ENCODE results near the gene ALAS1. TPM values are rescaled to one million over a fixed set of nuclear protein-coding genes. Genes with fewer than 3 reads are reported as not detected.

The ALAS1 gene
- total RNA-seq, 1 donor from 2014 or later = 56.3 TPM

GRCh38 chr3:52204337-52205073, 6.5 kb downstream of the ALAS1 start:
- Histone ChIP-seq H3K27me3 (ENCODE audit: insufficient read depth, low read length) (no peaks in the 10 kb centered on the region), H3K4me3 (ENCODE audit: insufficient read depth, low read depth, low read length) (no peak overlapping the region), H3K4me1 (ENCODE audit: insufficient read depth, low read length) (no peaks in the 10 kb centered on the region), H3K27ac (ENCODE audit: low read depth, low read length) (no peak overlapping the region), H3K79me2 (ENCODE audit: insufficient read depth, low read length) (peaks cover 4% of the 10 kb centered on the region), H4K20me1 (ENCODE audit: insufficient read depth, low read length) (peaks cover 36% of the 10 kb centered on the region), H3K9me3 (ENCODE audit: insufficient read depth, low read depth, low read length) (no peaks in the 10 kb centered on the region), H3K4me2 (ENCODE audit: low read length) (no peak overlapping the region), H3K9ac (ENCODE audit: low read length) (no peak overlapping the region), H2AFZ (ENCODE audit: low read depth, low read length) (no peak overlapping the region), H3K36me3 (ENCODE audit: insufficient read depth, low read length) (peaks cover 73% of the 10 kb centered on the region)
- H3K27ac Mint-ChIP-seq (ENCODE audit: unreplicated experiment) = no peak overlapping the region
- no peak for DNase-seq (ENCODE audit: low read depth)
- FAIRE-seq = no peak
- TF ChIP-seq CTCF (IDR thresholded peaks at IDR 0.05; ENCODE audit: insufficient read depth, low read depth, low read length) (no peak), EZH2 (IDR thresholded peaks at IDR 0.05; ENCODE audit: insufficient read depth, low read length) (no peak)
- H3K4me1 Mint-ChIP-seq (ENCODE audit: low read depth, unreplicated experiment) = peaks cover 6% of the 10 kb centered on the region
- no peaks in the 10 kb centered on the region for H3K27me3 Mint-ChIP-seq (ENCODE audit: low read depth, unreplicated experiment)
- peaks cover 33% of the 10 kb centered on the region for H3K36me3 Mint-ChIP-seq (ENCODE audit: low read depth, unreplicated experiment)
- no peak overlapping the region for H3K4me3 Mint-ChIP-seq (ENCODE audit: unreplicated experiment)
- no peaks in the 10 kb centered on the region for H3K9me3 Mint-ChIP-seq (ENCODE audit: unreplicated experiment)

GRCh38 chr3:52205727-52206372, 7.9 kb downstream of the ALAS1 start:
- H3K36me3 ChIP-seq (ENCODE audit: insufficient read depth, low read length) = peaks cover 77% of the 10 kb centered on the region
- no peak overlapping the region for H3K27ac ChIP-seq (ENCODE audit: low read depth, low read length)
- DNase-seq (ENCODE audit: low read depth) = peak; percentile 55
- Mint-ChIP-seq H3K27me3 (ENCODE audit: low read depth, unreplicated experiment) (no peaks in the 10 kb centered on the region), H3K36me3 (ENCODE audit: low read depth, unreplicated experiment) (peaks cover 33% of the 10 kb centered on the region), H3K4me3 (ENCODE audit: unreplicated experiment) (no peak overlapping the region), H3K4me1 (ENCODE audit: low read depth, unreplicated experiment) (peaks cover 2% of the 10 kb centered on the region), H3K27ac (ENCODE audit: unreplicated experiment) (no peak overlapping the region), H3K9me3 (ENCODE audit: unreplicated experiment) (no peaks in the 10 kb centered on the region)
- no peaks in the 10 kb centered on the region for H3K4me1 ChIP-seq (ENCODE audit: insufficient read depth, low read length)
- peaks cover 36% of the 10 kb centered on the region for H4K20me1 ChIP-seq (ENCODE audit: insufficient read depth, low read length)
- H3K9ac ChIP-seq (ENCODE audit: low read length) = no peak overlapping the region
- FAIRE-seq = no peak
- no peaks in the 10 kb centered on the region for H3K27me3 ChIP-seq (ENCODE audit: insufficient read depth, low read length)
- H3K9me3 ChIP-seq (ENCODE audit: insufficient read depth, low read depth, low read length) = no peaks in the 10 kb centered on the region
- TF ChIP-seq CTCF (IDR thresholded peaks at IDR 0.05; ENCODE audit: insufficient read depth, low read depth, low read length) (no peak), EZH2 (IDR thresholded peaks at IDR 0.05; ENCODE audit: insufficient read depth, low read length) (no peak)
- H2AFZ ChIP-seq (ENCODE audit: low read depth, low read length) = no peak overlapping the region
- H3K79me2 ChIP-seq (ENCODE audit: insufficient read depth, low read length) = no peaks in the 10 kb centered on the region
- no peak overlapping the region for H3K4me3 ChIP-seq (ENCODE audit: insufficient read depth, low read depth, low read length)
- no peak overlapping the region for H3K4me2 ChIP-seq (ENCODE audit: low read length)

- DNase-seq (ENCODE audit: low read depth) = no peak
- peaks cover 34% of the 10 kb centered on the region for H3K36me3 Mint-ChIP-seq (ENCODE audit: low read depth, unreplicated experiment)
- H3K27me3 Mint-ChIP-seq (ENCODE audit: low read depth, unreplicated experiment) = no peaks in the 10 kb centered on the region
Observed at GRCh38 chr3:52208556-52208955, 10.6 kb downstream of the ALAS1 start.

More at GRCh38 chr3:52208556-52208955, 10.6 kb downstream of the ALAS1 start:
- Histone ChIP-seq H3K9ac (ENCODE audit: low read length) (no peak overlapping the region), H3K36me3 (ENCODE audit: insufficient read depth, low read length) (peaks cover 82% of the 10 kb centered on the region), H3K4me1 (ENCODE audit: insufficient read depth, low read length) (no peaks in the 10 kb centered on the region), H3K4me3 (ENCODE audit: insufficient read depth, low read depth, low read length) (no peak overlapping the region), H3K27me3 (ENCODE audit: insufficient read depth, low read length) (no peaks in the 10 kb centered on the region), H2AFZ (ENCODE audit: low read depth, low read length) (no peak overlapping the region), H3K9me3 (ENCODE audit: insufficient read depth, low read depth, low read length) (no peaks in the 10 kb centered on the region), H3K27ac (ENCODE audit: low read depth, low read length) (no peak overlapping the region), H3K4me2 (ENCODE audit: low read length) (no peak overlapping the region), H4K20me1 (ENCODE audit: insufficient read depth, low read length) (peaks cover 32% of the 10 kb centered on the region), H3K79me2 (ENCODE audit: insufficient read depth, low read length) (no peaks in the 10 kb centered on the region)
- H3K27ac Mint-ChIP-seq (ENCODE audit: unreplicated experiment) = peak overlapping the region; percentile 3
- no peaks in the 10 kb centered on the region for H3K4me1 Mint-ChIP-seq (ENCODE audit: low read depth, unreplicated experiment)
- no peak overlapping the region for H3K4me3 Mint-ChIP-seq (ENCODE audit: unreplicated experiment)
- FAIRE-seq = no peak
- no peaks in the 10 kb centered on the region for H3K9me3 Mint-ChIP-seq (ENCODE audit: unreplicated experiment)
- TF ChIP-seq EZH2 (IDR thresholded peaks at IDR 0.05; ENCODE audit: insufficient read depth, low read length) (no peak), CTCF (IDR thresholded peaks at IDR 0.05; ENCODE audit: insufficient read depth, low read depth, low read length) (no peak)
